Measurements from ENCODE around the gene KDM6A.

GRCh38 chrX:45128896-45129454, 256.0 kb downstream of the KDM6A start:
- TF ChIP-seq CTCF (optimal IDR thresholded peaks at IDR 0.05 in 1 of 3, IDR thresholded peaks at IDR 0.05 in 1 of 3, conservative IDR thresholded peaks at IDR 0.05 in 1 of 3; ENCODE audit: extremely low read depth in 1 of 3, insufficient read depth in 2 of 3, low read length in 3 of 3) (no peak), EZH2 (IDR thresholded peaks at IDR 0.05; ENCODE audit: low read length) (no peak)
